Thoracic aorta (tissue), 2 donors: ENCODE results near the gene LCE2D. TPM values are rescaled to one million over a fixed set of nuclear protein-coding genes. Genes with fewer than 3 reads are reported as not detected.
"Not testable (repeated sequence)": the region's sequence is repeated elsewhere in the genome, so short reads cannot be mapped to it uniquely, and the experiment has no call there.

Experiments
- ATAC-seq: fragments of 150-250 bp; one replicate; pipeline ENCODE4 v1.8.0; 2017; ENCODE audit warnings: low read depth; ENCODE audit not compliant: insufficient number of reproducible peaks, low FRiP score
- DNase-seq: peaks from one replicate; pipeline ENCODE4 v3.0.0-alpha.2; 2020; ENCODE audit warnings: low spot score
- H3K27ac ChIP-seq, 2 donors: fragments of 200-600 bp; sonication (generic); 1 replicate in 1 of 2; 2 replicates in 1 of 2; pipeline ENCODE4 v1.5.1; 2016; ENCODE audit warnings: mild to moderate bottlenecking in 2 of 2, moderate library complexity in 2 of 2
- H3K27me3 ChIP-seq: fragments of 200-600 bp; sonication (generic); replicated peaks from 2 replicates; pipeline ENCODE4 v1.6.0; 2016; ENCODE audit warnings: mild to moderate bottlenecking; ENCODE audit not compliant: insufficient read depth
- H3K36me3 ChIP-seq: fragments of 200-600 bp; sonication (generic); one replicate; pipeline ENCODE4 v1.5.1; 2016
- H3K4me1 ChIP-seq, 2 donors: fragments of 200-600 bp; sonication (generic); 1 replicate in 1 of 2; 2 replicates in 1 of 2; pipeline versions ENCODE4 v1.5.1 to v1.6.0; 2016; ENCODE audit warnings: low read depth in 2 of 2, mild to moderate bottlenecking in 1 of 2; ENCODE audit not compliant: control insufficient read depth in 1 of 2
- H3K4me3 ChIP-seq: fragments of 200-600 bp; sonication (generic); 2 replicates; pipeline ENCODE4 v1.5.1; 2016; ENCODE audit warnings: mild to moderate bottlenecking
- H3K9me3 ChIP-seq: fragments of 200-600 bp; sonication (generic); 2 replicates; pipeline ENCODE4 v1.5.1; 2016
- total RNA-seq, 2 donors: library from RNA; depleted of rRNA; stranded (reverse); fragments of >200 nt; gene quantifications; one replicate each; pipeline versions ENCODE4 v1.1.0 to v1.2.3, GENCODE V29; 2016
- TF ChIP-seq, protein P1 (sequence below): fragments of 200-600 bp; sonication (generic); IDR thresholded peaks from one replicate; pipeline ENCODE4 v1.5.1; 2019; ENCODE audit warnings: antibody characterized with exemption

Gene LCE2D
- total RNA-seq, 2 donors from 2014 or later, result not detected

DNA sequence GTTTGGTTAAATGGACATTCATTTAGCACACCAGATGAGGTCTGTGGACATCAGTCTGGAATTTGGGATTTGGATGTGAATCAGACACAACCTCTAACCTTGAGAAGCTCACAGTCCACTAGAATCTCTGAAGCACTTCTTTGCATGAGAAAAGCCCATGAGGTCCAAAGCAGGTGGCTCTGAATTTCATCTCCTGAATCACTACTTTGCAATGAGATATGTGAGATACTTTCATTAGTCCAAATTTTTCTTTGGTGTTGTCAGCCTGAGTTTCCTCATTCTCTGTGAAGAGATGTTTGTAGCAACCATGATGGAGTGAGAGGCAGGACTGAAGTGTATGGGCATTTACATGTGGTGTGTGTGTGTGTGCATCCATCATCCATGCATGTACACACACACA, 16.5 kb upstream of the LCE2D start:
- no peak for DNase-seq
- TF ChIP-seq, protein P1, sequence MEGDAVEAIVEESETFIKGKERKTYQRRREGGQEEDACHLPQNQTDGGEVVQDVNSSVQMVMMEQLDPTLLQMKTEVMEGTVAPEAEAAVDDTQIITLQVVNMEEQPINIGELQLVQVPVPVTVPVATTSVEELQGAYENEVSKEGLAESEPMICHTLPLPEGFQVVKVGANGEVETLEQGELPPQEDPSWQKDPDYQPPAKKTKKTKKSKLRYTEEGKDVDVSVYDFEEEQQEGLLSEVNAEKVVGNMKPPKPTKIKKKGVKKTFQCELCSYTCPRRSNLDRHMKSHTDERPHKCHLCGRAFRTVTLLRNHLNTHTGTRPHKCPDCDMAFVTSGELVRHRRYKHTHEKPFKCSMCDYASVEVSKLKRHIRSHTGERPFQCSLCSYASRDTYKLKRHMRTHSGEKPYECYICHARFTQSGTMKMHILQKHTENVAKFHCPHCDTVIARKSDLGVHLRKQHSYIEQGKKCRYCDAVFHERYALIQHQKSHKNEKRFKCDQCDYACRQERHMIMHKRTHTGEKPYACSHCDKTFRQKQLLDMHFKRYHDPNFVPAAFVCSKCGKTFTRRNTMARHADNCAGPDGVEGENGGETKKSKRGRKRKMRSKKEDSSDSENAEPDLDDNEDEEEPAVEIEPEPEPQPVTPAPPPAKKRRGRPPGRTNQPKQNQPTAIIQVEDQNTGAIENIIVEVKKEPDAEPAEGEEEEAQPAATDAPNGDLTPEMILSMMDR, result no peak
- H3K4me1 ChIP-seq, result no peaks in the 10 kb centered on the region

DNA sequence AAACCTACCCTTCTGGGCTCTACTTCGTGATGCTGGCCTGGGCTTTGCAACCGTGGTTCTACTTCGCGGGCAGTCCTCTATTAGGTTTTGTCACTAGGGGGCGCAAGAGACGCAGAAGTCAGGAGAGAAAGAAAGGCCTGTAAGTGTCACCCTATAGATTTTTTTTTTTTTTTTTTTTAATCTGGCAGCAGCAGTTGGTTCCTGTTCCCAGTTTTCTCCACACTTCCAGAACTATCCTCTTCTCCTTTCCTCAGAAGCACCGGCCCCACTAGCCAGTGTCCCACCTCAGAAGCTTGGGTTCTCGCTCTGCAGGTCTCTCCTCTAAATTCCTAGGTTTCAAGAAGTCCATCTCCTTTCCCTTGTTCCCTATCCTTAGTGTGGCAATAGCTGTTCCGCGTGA, 9.1 kb upstream of the LCE2D start:
- no peak overlapping the region for H3K27ac ChIP-seq
- H3K27me3 ChIP-seq, result no peaks in the 10 kb centered on the region
- no peak for DNase-seq
- no peaks in the 10 kb centered on the region for H3K9me3 ChIP-seq
- H3K4me3 ChIP-seq, result no peak overlapping the region
- TF ChIP-seq, protein P1, result no peak
- ATAC-seq, result no peak
- H3K4me1 ChIP-seq, result peaks cover 0 to 4% of the 10 kb centered on the region in 2 donors
- H3K36me3 ChIP-seq, result no peaks in the 10 kb centered on the region

More for the DNA sequence above, 16.5 kb upstream of the LCE2D start:
- Histone ChIP-seq H3K27me3 (no peaks in the 10 kb centered on the region), H3K27ac (no peak overlapping the region), H3K9me3 (no peaks in the 10 kb centered on the region), H3K36me3 (no peaks in the 10 kb centered on the region), H3K4me3 (no peak overlapping the region)
- ATAC-seq, result no peak

DNA sequence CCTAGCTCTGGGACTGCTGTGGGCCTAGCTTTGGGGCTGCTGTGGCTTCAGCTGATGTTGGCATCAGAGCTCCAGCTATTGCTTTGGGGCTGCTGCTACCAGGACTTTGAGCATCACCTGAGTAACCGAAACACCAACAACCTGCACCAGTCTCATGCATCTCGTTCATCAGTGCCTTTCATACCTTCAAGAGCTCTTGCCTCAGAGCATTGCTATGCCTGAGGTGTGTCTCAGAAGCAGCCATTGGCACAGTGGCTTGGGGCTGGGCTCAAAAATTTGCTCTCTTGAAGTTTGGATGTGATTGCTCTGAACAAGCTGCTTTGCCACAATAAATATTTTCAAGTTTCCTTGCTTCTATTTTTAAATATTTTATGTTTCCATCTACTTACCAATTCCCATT, 6.7 kb upstream of the LCE2D start:
- H3K36me3 ChIP-seq, result no peaks in the 10 kb centered on the region
- H3K27ac ChIP-seq, result no peak overlapping the region
- no peak for DNase-seq
- H3K4me1 ChIP-seq, result peaks cover 0 to 4% of the 10 kb centered on the region in 2 donors
- TF ChIP-seq, protein P1, result no peak
- no peaks in the 10 kb centered on the region for H3K27me3 ChIP-seq
- no peaks in the 10 kb centered on the region for H3K9me3 ChIP-seq
- H3K4me3 ChIP-seq, result no peak overlapping the region
- no peak for ATAC-seq

DNA sequence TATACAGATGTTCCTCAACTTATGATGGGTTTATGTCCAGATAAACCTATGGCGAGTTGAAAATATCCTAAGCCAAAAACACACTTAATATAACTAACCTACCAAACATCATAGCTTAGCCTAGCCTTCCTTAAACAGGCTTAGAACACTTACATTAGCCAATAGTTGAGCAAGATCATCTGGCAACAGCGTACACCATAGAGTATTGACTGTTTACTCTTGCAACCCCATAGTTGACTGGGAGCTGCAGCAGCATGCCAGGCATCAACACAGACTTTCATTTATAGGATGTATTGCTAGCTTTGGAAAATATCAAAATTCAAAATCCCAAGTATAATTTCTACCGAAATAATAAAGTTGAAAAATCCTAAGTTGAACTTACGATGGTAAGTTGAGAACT, 5.5 kb upstream of the LCE2D start:
- ATAC-seq, result no peak
- no peak for DNase-seq

DNA sequence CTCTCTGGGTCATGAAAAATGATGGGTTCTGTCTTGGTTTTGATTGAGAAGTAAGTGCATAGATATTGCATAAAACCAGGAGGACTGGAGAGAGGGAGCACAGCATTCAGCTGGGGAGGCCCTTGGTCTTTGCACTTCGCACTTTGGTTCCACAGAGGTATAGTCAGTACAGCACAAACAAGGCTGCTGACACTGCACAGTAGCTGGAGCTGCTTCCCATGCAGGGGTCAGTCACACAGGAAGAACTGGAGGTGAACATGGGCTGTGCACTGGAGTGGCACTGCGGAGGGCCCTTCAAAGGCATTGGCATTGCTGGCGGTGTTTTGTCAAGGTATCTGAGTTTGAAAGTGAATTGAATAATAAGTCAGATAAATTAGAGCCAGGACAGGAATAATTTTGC, 4.5 kb upstream of the LCE2D start:
- Histone ChIP-seq H3K4me3 (no peak overlapping the region), H3K36me3 (no peaks in the 10 kb centered on the region), H3K27me3 (no peaks in the 10 kb centered on the region), H3K9me3 (no peaks in the 10 kb centered on the region), H3K27ac (no peak overlapping the region), H3K4me1 (peaks cover 0 to 4% of the 10 kb centered on the region in 2 donors)
- TF ChIP-seq, protein P1, result no peak
- DNase-seq, result no peak
- ATAC-seq, result no peak

More for the DNA sequence above, 5.5 kb upstream of the LCE2D start:
- H3K9me3 ChIP-seq, result no peaks in the 10 kb centered on the region
- TF ChIP-seq, protein P1, result no peak
- H3K4me1 ChIP-seq, result peaks cover 0 to 4% of the 10 kb centered on the region in 2 donors
- no peaks in the 10 kb centered on the region for H3K27me3 ChIP-seq
- H3K27ac ChIP-seq, result no peak overlapping the region
- no peaks in the 10 kb centered on the region for H3K36me3 ChIP-seq
- no peak overlapping the region for H3K4me3 ChIP-seq

DNA sequence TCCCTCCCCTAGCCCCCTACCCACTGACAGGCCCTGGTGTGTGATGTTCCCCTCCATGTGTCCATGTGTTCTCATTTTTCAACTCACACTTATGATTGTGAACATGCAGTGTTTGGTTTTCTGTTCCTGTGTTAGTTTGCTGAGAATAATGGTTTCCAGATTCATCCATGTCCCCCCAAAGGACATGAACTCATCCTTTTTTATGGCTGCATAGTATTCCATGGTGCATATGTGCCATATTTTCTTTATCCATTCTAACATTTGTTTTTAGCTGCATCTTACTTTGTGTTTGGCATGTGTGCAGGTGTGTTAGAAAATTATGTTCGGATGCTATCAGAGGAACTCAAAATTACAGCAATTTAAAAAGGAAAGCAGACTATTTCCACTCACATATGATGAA, 3.0 kb downstream of the LCE2D start:
- ATAC-seq, H3K4me1 ChIP-seq, DNase-seq, H3K36me3 ChIP-seq, H3K4me3 ChIP-seq, H3K27me3 ChIP-seq, H3K27ac ChIP-seq, H3K9me3 ChIP-seq: not testable (repeated sequence)
